H9 (cell line): ENCODE data around the gene MN1. TPM values are rescaled to one million over a fixed set of nuclear protein-coding genes. Genes with fewer than 3 reads are reported as not detected.

Experiments used
- DNase-seq: peaks from one replicate; pipeline ENCODE4 v3.0.0-alpha.2; 2017
- H2AFZ ChIP-seq: one replicate; pipeline ENCODE4 v1.6.1; 2013; ENCODE audit warnings: mild to moderate bottlenecking, low read length, control low read depth, moderate library complexity
- H2AK5ac ChIP-seq: 2 replicates; pipeline ENCODE4 v1.6.1; 2013; ENCODE audit warnings: low read length, control low read depth, mixed read lengths; ENCODE audit not compliant: insufficient read length
- H2BK120ac ChIP-seq: one replicate; pipeline ENCODE4 v1.6.1; 2013; ENCODE audit warnings: low read depth, mild to moderate bottlenecking, low read length, control low read depth, inconsistent platforms; ENCODE audit not compliant: poor library complexity, severe bottlenecking
- H2BK12ac ChIP-seq: 2 replicates; pipeline ENCODE4 v1.6.1; 2013; ENCODE audit warnings: low read length, control low read depth, mixed read lengths, low read depth; ENCODE audit not compliant: insufficient read length
- H2BK15ac ChIP-seq: 2 replicates; pipeline ENCODE4 v1.6.1; 2013; ENCODE audit warnings: low read depth, low read length, control low read depth
- H2BK20ac ChIP-seq: one replicate; pipeline ENCODE4 v1.6.1; 2013; ENCODE audit warnings: low read depth, mild to moderate bottlenecking, low read length, control low read depth, inconsistent platforms; ENCODE audit not compliant: poor library complexity, severe bottlenecking
- H2BK5ac ChIP-seq: 2 replicates; pipeline ENCODE4 v1.6.1; 2013; ENCODE audit warnings: low read length, control low read depth, mixed read lengths; ENCODE audit not compliant: insufficient read length
- H3K14ac ChIP-seq: 2 replicates; pipeline ENCODE4 v1.6.1; 2013; ENCODE audit warnings: low read length, control low read depth; ENCODE audit not compliant: insufficient read depth
- H3K18ac ChIP-seq: 2 replicates; pipeline ENCODE4 v1.6.1; 2013; ENCODE audit warnings: low read depth, mild to moderate bottlenecking, mixed read lengths, low read length, control low read depth; ENCODE audit not compliant: insufficient read length
- H3K23ac ChIP-seq: 2 replicates; pipeline ENCODE4 v1.6.1; 2013; ENCODE audit warnings: low read length, control low read depth, mixed read lengths, low read depth; ENCODE audit not compliant: insufficient read length
- H3K23me2 ChIP-seq: 2 replicates; pipeline ENCODE4 v1.6.1; 2013; ENCODE audit warnings: low read depth, mild to moderate bottlenecking, mixed read lengths, low read length, control low read depth; ENCODE audit not compliant: insufficient read length, poor library complexity, severe bottlenecking
- H3K27ac ChIP-seq: 2 replicates; pipeline ENCODE4 v1.5.1; 2013; ENCODE audit warnings: low read length, control low read depth, mixed read lengths, low read depth; ENCODE audit not compliant: insufficient read length
- H3K27me3 ChIP-seq: 2 replicates; pipeline ENCODE4 v1.6.1; 2013; ENCODE audit warnings: low read length, control low read depth, inconsistent platforms; ENCODE audit not compliant: insufficient read depth
- H3K4ac ChIP-seq: 2 replicates; pipeline ENCODE4 v1.6.1; 2013; ENCODE audit warnings: low read depth, mild to moderate bottlenecking, control low read depth, inconsistent platforms, low read length, moderate library complexity
- H3K4me1 ChIP-seq: 2 replicates; pipeline ENCODE4 v1.6.1; 2013; ENCODE audit warnings: low read length, control low read depth, inconsistent platforms; ENCODE audit not compliant: insufficient read depth
- H3K4me2 ChIP-seq: 2 replicates; pipeline ENCODE4 v1.6.1; 2013; ENCODE audit warnings: low read length, control low read depth, mixed read lengths; ENCODE audit not compliant: insufficient read length, insufficient read depth
- H3K56ac ChIP-seq: 2 replicates; pipeline ENCODE4 v1.6.1; 2013; ENCODE audit warnings: low read depth, mild to moderate bottlenecking, mixed read lengths, low read length, control low read depth; ENCODE audit not compliant: insufficient read length
- H3K79me1 ChIP-seq: 2 replicates; pipeline ENCODE4 v1.6.1; 2013; ENCODE audit warnings: low read depth, mild to moderate bottlenecking, moderate library complexity, low read length, control low read depth, inconsistent platforms; ENCODE audit not compliant: insufficient read depth, poor library complexity, severe bottlenecking
- H3K79me2 ChIP-seq: 2 replicates; pipeline ENCODE4 v1.6.1; 2013; ENCODE audit warnings: low read length, control low read depth, inconsistent platforms; ENCODE audit not compliant: insufficient read depth
- H3K9ac ChIP-seq: 2 replicates; pipeline ENCODE4 v1.6.1; 2013; ENCODE audit warnings: low read length, control low read depth, mixed read lengths; ENCODE audit not compliant: insufficient read length; ENCODE audit errors: extremely low read depth
- H3K9me3 ChIP-seq: one replicate; pipeline ENCODE4 v1.6.1; 2013; ENCODE audit warnings: low read depth, low read length, inconsistent platforms; ENCODE audit not compliant: control insufficient read depth
- H3T11ph ChIP-seq: one replicate; pipeline ENCODE4 v1.6.1; 2013; ENCODE audit warnings: mild to moderate bottlenecking, low read length, control low read depth, inconsistent platforms
- H4K20me1 ChIP-seq: one replicate; pipeline ENCODE4 v1.6.1; 2013; ENCODE audit not compliant: control insufficient read depth, insufficient read length, insufficient read depth
- H4K5ac ChIP-seq: 2 replicates; pipeline ENCODE4 v1.6.1; 2013; ENCODE audit warnings: low read depth, mild to moderate bottlenecking, mixed read lengths, low read length, control low read depth; ENCODE audit not compliant: insufficient read length
- H4K8ac ChIP-seq: replicated peaks from 2 replicates; pipeline ENCODE4 v1.6.1; 2013; ENCODE audit warnings: low read length, control low read depth, mixed read lengths, low read depth; ENCODE audit not compliant: insufficient read length
- H4K91ac ChIP-seq: 2 replicates; pipeline ENCODE4 v1.6.1; 2013; ENCODE audit warnings: low read depth, mild to moderate bottlenecking, moderate library complexity, mixed read lengths, low read length, control low read depth; ENCODE audit not compliant: insufficient read length
- H3K27ac Mint-ChIP-seq, 3 experiments: 2 replicates in 2 of 3; 3 replicates in 1 of 3; pipeline ENCODE4 v1.8.0; 2020 to 2021; ENCODE audit warnings: mixed read lengths in 3 of 3, mild to moderate bottlenecking in 1 of 3, moderate library complexity in 1 of 3
- H3K27me3 Mint-ChIP-seq: 2 replicates; pipeline ENCODE4 v1.8.0; 2021; ENCODE audit warnings: low read depth, mild to moderate bottlenecking, moderate library complexity, mixed read lengths
- H3K36me3 Mint-ChIP-seq, 3 experiments: 2 replicates in 2 of 3; 3 replicates in 1 of 3; pipeline ENCODE4 v1.8.0; 2020 to 2021; ENCODE audit warnings: low read depth in 3 of 3, mixed read lengths in 3 of 3; ENCODE audit not compliant: insufficient read depth in 1 of 3
- H3K4me1 Mint-ChIP-seq, 2 experiments: 2 replicates each; pipeline ENCODE4 v1.8.0; 2020; ENCODE audit warnings: mixed read lengths in 2 of 2
- H3K4me3 Mint-ChIP-seq, 2 experiments: 2 replicates in 1 of 2; 3 replicates in 1 of 2; pipeline ENCODE4 v1.8.0; 2020 to 2021; ENCODE audit warnings: mild to moderate bottlenecking in 2 of 2, mixed read lengths in 2 of 2, moderate library complexity in 1 of 2
- H3K9me3 Mint-ChIP-seq, 2 experiments: 2 replicates in 1 of 2; 3 replicates in 1 of 2; pipeline ENCODE4 v1.8.0; 2020; ENCODE audit warnings: mild to moderate bottlenecking in 2 of 2, mixed read lengths in 2 of 2, moderate library complexity in 1 of 2
- CTCF ChIP-seq: fragments of 200-600 bp; sonication (generic); conservative IDR thresholded peaks from 3 replicates; pipeline ENCODE4 v1.8.0; 2021; ENCODE audit warnings: antibody characterized with exemption, mild to moderate bottlenecking
- WGBS: extraction: QIAGEN DNeasy Blood & Tissue Kit; methylation state at CpG from one replicate; pipeline ENCODE4 v1.1.7; 2013; ENCODE audit warnings: missing lambda C conversion rate, low lambda C conversion rate, mixed read lengths; ENCODE audit not compliant: insufficient read length; ENCODE audit errors: extremely low coverage; 5-methylcytosine and 5-hydroxymethylcytosine counted together
- total RNA-seq: library from RNA; stranded (reverse); gene quantifications from 2 replicates; pipeline ENCODE4 v1.2.1, GENCODE V29; 2021

The MN1 gene
- total RNA-seq, 1 experiment from 2014 or later = 2.8 TPM

- no peak overlapping the region for H3K4me2 ChIP-seq
- H2BK12ac ChIP-seq = no peak overlapping the region
- peaks cover under 1% of the 10 kb centered on the region for H4K20me1 ChIP-seq
- no peaks in the 10 kb centered on the region for H3K23me2 ChIP-seq
- H2BK20ac ChIP-seq = no peak overlapping the region
- peaks cover 23% of the 10 kb centered on the region for H3K4me1 ChIP-seq
- H2AK5ac ChIP-seq = no peak overlapping the region
- Mint-ChIP-seq H3K9me3 (peaks cover under 1 to 4% of the 10 kb centered on the region in 2 experiments; a peak in 2 of 5 replicates), H3K36me3 (peaks cover 9 to 11% (median 10%) of the 10 kb centered on the region in 3 experiments), H3K4me3 (no peak overlapping the region), H3K4me1 (peaks cover 71 to 73% of the 10 kb centered on the region in 2 experiments), H3K27me3 (peaks cover 22% of the 10 kb centered on the region), H3K27ac (no peak overlapping the region)
- H3K4ac ChIP-seq = no peak overlapping the region
- H3K9ac ChIP-seq = no peak overlapping the region
- no peak for TF ChIP-seq CTCF
- no peak overlapping the region for H3T11ph ChIP-seq
- no peak for DNase-seq
- no CpG with 5 or more reads among the region's 7 CpGs for WGBS
- no peaks in the 10 kb centered on the region; the same call in 1 of the 2 replicates for H3K27me3 ChIP-seq
- H3K9me3 ChIP-seq = no peaks in the 10 kb centered on the region
- no peak overlapping the region for H2AFZ ChIP-seq
- H2BK5ac ChIP-seq = no peak overlapping the region
- no peak overlapping the region for H3K14ac ChIP-seq
- no peak overlapping the region for H3K23ac ChIP-seq
- no peak overlapping the region for H2BK120ac ChIP-seq
- H4K91ac ChIP-seq = no peak overlapping the region
- H3K27ac ChIP-seq = no peak overlapping the region
- no peak overlapping the region for H3K56ac ChIP-seq
- no peak overlapping the region for H4K8ac ChIP-seq
- H3K79me2 ChIP-seq = peaks cover 14% of the 10 kb centered on the region; the same call in 1 of the 2 replicates
- H3K18ac ChIP-seq = no peak overlapping the region
- H2BK15ac ChIP-seq = no peak overlapping the region
- H3K79me1 ChIP-seq = no peaks in the 10 kb centered on the region
- H4K5ac ChIP-seq = no peak overlapping the region
These were observed 55.7 kb downstream of the MN1 start for GRCh38 chr22:27745809-27746208.
